CD14-positive monocyte (primary cell): ENCODE measurements around the gene CDC42BPG. TPM values are rescaled to one million over a fixed set of nuclear protein-coding genes. Genes with fewer than 3 reads are reported as not detected.

ENCODE experiments used
- DNase-seq, 3 donors: peaks; one replicate each; pipeline ENCODE4 v3.0.0-alpha.2; 2011 to 2022
- H2AFZ ChIP-seq: 2 replicates; pipeline ENCODE4 v1.6.0; 2012; ENCODE audit warnings: mild to moderate bottlenecking, low read depth, low read length, inconsistent platforms; ENCODE audit not compliant: insufficient read depth, poor library complexity, severe bottlenecking
- H3K27ac ChIP-seq, 2 donors: 1 replicate in 1 of 2; 2 replicates in 1 of 2; pipeline ENCODE4 v1.5.1; 2012 to 2013; ENCODE audit warnings: low read length in 2 of 2, control low read depth in 1 of 2, inconsistent platforms in 1 of 2, low read depth in 1 of 2, mild to moderate bottlenecking in 1 of 2
- H3K27me3 ChIP-seq, 2 donors: one replicate each; pipeline versions ENCODE4 v1.6.0 to v1.6.1; 2011 to 2013; ENCODE audit warnings: low read length in 2 of 2; ENCODE audit not compliant: control insufficient read depth in 2 of 2, insufficient read depth in 2 of 2
- H3K36me3 ChIP-seq, 2 donors: replicated peaks in 1 of 2; 1 replicate in 1 of 2; 2 replicates in 1 of 2; pipeline versions ENCODE4 v1.5.1 to v1.6.1; 2012 to 2013; ENCODE audit warnings: low read length in 2 of 2, control low read depth in 1 of 2, inconsistent platforms in 1 of 2, mild to moderate bottlenecking in 1 of 2; ENCODE audit not compliant: insufficient read depth in 2 of 2, control insufficient read depth in 1 of 2
- H3K4me1 ChIP-seq, 2 donors: 1 replicate in 1 of 2; 2 replicates in 1 of 2; pipeline versions ENCODE4 v1.5.1 to v1.6.1; 2012 to 2013; ENCODE audit warnings: low read length in 2 of 2, control low read depth in 1 of 2, inconsistent platforms in 1 of 2, mild to moderate bottlenecking in 1 of 2, moderate library complexity in 1 of 2; ENCODE audit not compliant: insufficient read depth in 2 of 2, control insufficient read depth in 1 of 2
- H3K4me2 ChIP-seq: replicated peaks from 2 replicates; pipeline ENCODE3; 2012; ENCODE audit warnings: low read length, moderate library complexity, mild to moderate bottlenecking; ENCODE audit not compliant: poor library complexity, severe bottlenecking; ENCODE audit errors: extremely low read depth
- H3K4me3 ChIP-seq, 3 experiments: fragments of 200-600 bp in 1 of 3; sonication (generic) in 1 of 3; replicated peaks in 1 of 3; 1 replicate in 2 of 3; 2 replicates in 1 of 3; pipeline ENCODE4 v1.5.1; 2011 to 2013; ENCODE audit warnings: low read length in 3 of 3, mild to moderate bottlenecking in 3 of 3, control low read depth in 2 of 3, low read depth in 2 of 3, inconsistent platforms in 1 of 3, moderate library complexity in 1 of 3
- H3K79me2 ChIP-seq: 2 replicates; pipeline ENCODE4 v1.6.0; 2012; ENCODE audit warnings: mild to moderate bottlenecking, control low read depth, inconsistent platforms, low read length, moderate library complexity; ENCODE audit not compliant: insufficient read depth
- H3K9ac ChIP-seq: 2 replicates; pipeline ENCODE4 v1.6.0; 2017; ENCODE audit warnings: low read length, mild to moderate bottlenecking; ENCODE audit not compliant: insufficient read depth, poor library complexity, severe bottlenecking
- H3K9me3 ChIP-seq, 2 donors: replicated peaks in 1 of 2; 1 replicate in 1 of 2; 2 replicates in 1 of 2; pipeline versions ENCODE4 v1.5.1 to v1.6.1; 2012 to 2013; ENCODE audit warnings: low read length in 2 of 2, control low read depth in 1 of 2; ENCODE audit not compliant: control insufficient read depth in 1 of 2, insufficient read depth in 1 of 2
- H4K20me1 ChIP-seq: 2 replicates; pipeline ENCODE4 v1.6.0; 2012; ENCODE audit warnings: mild to moderate bottlenecking, low read length, control low read depth, moderate library complexity; ENCODE audit not compliant: insufficient read depth
- H3K27ac Mint-ChIP-seq, 7 donors: one replicate each; pipeline ENCODE4 v1.8.0; 2020; ENCODE audit warnings: mild to moderate bottlenecking in 7 of 7, mixed read lengths in 7 of 7, moderate library complexity in 6 of 7, inconsistent platforms in 2 of 7
- H3K27me3 Mint-ChIP-seq, 3 donors: one replicate each; pipeline ENCODE4 v1.8.0; 2021 to 2022; ENCODE audit warnings: low read depth in 3 of 3, mild to moderate bottlenecking in 3 of 3, mixed read lengths in 3 of 3, moderate library complexity in 3 of 3, inconsistent platforms in 1 of 3
- H3K36me3 Mint-ChIP-seq, 2 donors: one replicate each; pipeline ENCODE4 v1.8.0; 2020; ENCODE audit warnings: mixed read lengths in 2 of 2, inconsistent platforms in 1 of 2, mild to moderate bottlenecking in 1 of 2
- H3K4me1 Mint-ChIP-seq: one replicate; pipeline ENCODE4 v1.8.0; 2020; ENCODE audit warnings: mild to moderate bottlenecking, mixed read lengths
- H3K4me3 Mint-ChIP-seq, 2 donors: one replicate each; pipeline ENCODE4 v1.8.0; 2020; ENCODE audit warnings: mild to moderate bottlenecking in 2 of 2, mixed read lengths in 2 of 2, moderate library complexity in 1 of 2
- H3K9me3 Mint-ChIP-seq, 7 donors: one replicate each; pipeline ENCODE4 v1.8.0; 2020 to 2022; ENCODE audit warnings: mixed read lengths in 7 of 7, mild to moderate bottlenecking in 6 of 7, moderate library complexity in 6 of 7, inconsistent platforms in 2 of 7
- CTCF ChIP-seq: fragments of 200-600 bp; IDR thresholded peaks from one replicate; pipeline ENCODE4 v1.8.0; 2022; ENCODE audit warnings: antibody characterized with exemption, mild to moderate bottlenecking
- WGBS: methylation state at CpG from one replicate; pipeline ENCODE4 v1.1.5; 2013; ENCODE audit warnings: missing lambda C conversion rate; ENCODE audit not compliant: insufficient coverage; 5-methylcytosine and 5-hydroxymethylcytosine counted together
- intact Hi-C, 2 donors: fragments of 100-400 bp; cut with micrococcal nuclease; formaldehyde crosslinking; loops; one replicate each; pipeline versions ENCODE4 v1.15.0 to v1.15.1; 2023
- polyA plus RNA-seq, 3 donors: library from polyadenylated mRNA; depleted of rRNA in 1 of 3; unstranded in 2 of 3; stranded (reverse) in 1 of 3; fragments of 300-500 nt in 2 of 3; fragments of >200 nt in 1 of 3; fragmentation: Illumina TruSeq in 2 of 3; gene quantifications; 1 replicate in 2 of 3; 2 replicates in 1 of 3; pipeline ENCODE4 v1.2.3, GENCODE V29; 2012 to 2021

The CDC42BPG gene
- polyA plus RNA-seq, 3 donors: 0.23 TPM; not detected in 2

GRCh38 chr11:64796047-64796756, 48.3 kb downstream of the CDC42BPG start:
- H3K9me3 Mint-ChIP-seq: peaks cover 0 to 3% (median 0%) of the 10 kb centered on the region in 7 donors
- Histone ChIP-seq H3K36me3 (peaks cover 46 to 53% of the 10 kb centered on the region in 2 donors), H4K20me1 (peaks cover 5% of the 10 kb centered on the region), H3K4me2 (no peak overlapping the region), H3K4me1 (peaks cover 2 to 13% of the 10 kb centered on the region in 2 donors), H3K79me2 (no peaks in the 10 kb centered on the region), H3K9me3 (no peaks in the 10 kb centered on the region), H3K4me3 (no peak overlapping the region), H2AFZ (no peak overlapping the region), H3K27ac (no peak overlapping the region), H3K27me3 (no peaks in the 10 kb centered on the region), H3K9ac (no peak overlapping the region)
- H3K27ac Mint-ChIP-seq: peak overlapping the region in 1 of 7 donors; percentile 18
- WGBS: 37% methylated on average over 15 of the region's 19 CpGs
- no peak for TF ChIP-seq CTCF
- intact Hi-C loops: no loop called here
- peaks cover 0 to 4% (median 2%) of the 10 kb centered on the region in 3 donors for H3K27me3 Mint-ChIP-seq
- no peak for DNase-seq
- H3K36me3 Mint-ChIP-seq: peaks cover 51 to 70% of the 10 kb centered on the region in 2 donors
- H3K4me1 Mint-ChIP-seq: peaks cover 28% of the 10 kb centered on the region
- H3K4me3 Mint-ChIP-seq: no peak overlapping the region

- 93% methylated on average over 9 of the region's 10 CpGs for WGBS
- no peak for TF ChIP-seq CTCF
- intact Hi-C loops: no loop called here
- no peaks in the 10 kb centered on the region for H3K4me1 ChIP-seq
- H3K27ac Mint-ChIP-seq: peak overlapping the region in 2 of 7 donors; percentile 11 to 48
- H3K4me3 Mint-ChIP-seq: no peak overlapping the region
- no peak overlapping the region for H3K27ac ChIP-seq
- peaks cover 60 to 61% of the 10 kb centered on the region in 2 donors for H3K36me3 ChIP-seq
- H3K79me2 ChIP-seq: no peaks in the 10 kb centered on the region
- H3K9me3 Mint-ChIP-seq: peaks cover 0 to 3% (median 0%) of the 10 kb centered on the region in 7 donors
- H3K9me3 ChIP-seq: no peaks in the 10 kb centered on the region
- H2AFZ ChIP-seq: no peak overlapping the region
- H3K9ac ChIP-seq: no peak overlapping the region
- no peak overlapping the region for H3K4me2 ChIP-seq
- DNase-seq: no peak
- peaks cover 5% of the 10 kb centered on the region for H4K20me1 ChIP-seq
- no peak overlapping the region for H3K4me3 ChIP-seq
- H3K27me3 Mint-ChIP-seq: peaks cover 0 to 2% (median 1%) of the 10 kb centered on the region in 3 donors
- H3K27me3 ChIP-seq: no peaks in the 10 kb centered on the region
- peaks cover 13% of the 10 kb centered on the region for H3K4me1 Mint-ChIP-seq
- H3K36me3 Mint-ChIP-seq: peaks cover 61 to 81% of the 10 kb centered on the region in 2 donors
Observed at GRCh38 chr11:64794526-64794925, 49.9 kb downstream of the CDC42BPG start.
